GM12875 (cell line): ENCODE measurements around the gene SPAG7.
A peak's percentile ranks its signal among the peaks of the same experiment; 100 is the strongest.

Experiments used
- H3K4me3 ChIP-seq: one replicate; pipeline ENCODE4 v1.5.1; 2011; ENCODE audit warnings: low read depth, low read length, control low read depth
- TF ChIP-seq, protein P1 (sequence below): IDR thresholded peaks from 2 replicates; pipeline ENCODE4 v1.5.1; 2011; ENCODE audit warnings: low read depth, mild to moderate bottlenecking, control low read depth, inconsistent platforms, low read length, moderate library complexity, borderline replicate concordance; ENCODE audit not compliant: insufficient read depth

The SPAG7 gene

DNA sequence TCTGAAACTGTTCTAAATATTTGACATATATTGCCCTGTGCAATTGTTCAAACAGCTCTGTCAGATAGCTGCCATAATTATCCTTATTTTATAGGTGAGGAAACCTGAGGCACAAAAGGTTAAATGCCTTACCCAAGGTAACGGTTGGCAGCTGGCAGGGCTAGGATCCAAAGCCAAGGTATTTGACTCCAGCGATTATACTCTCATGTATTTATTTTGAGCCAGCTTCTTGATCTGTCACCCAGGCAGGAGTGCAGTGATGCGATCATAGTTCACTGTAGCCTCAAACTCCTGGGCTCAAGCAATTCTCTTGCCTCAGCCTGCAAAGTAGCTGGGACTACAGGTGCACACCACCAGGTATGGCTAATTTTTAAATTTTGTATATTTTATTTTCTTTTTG is 9.5 kb downstream of the SPAG7 start:
- no peak overlapping the region for H3K4me3 ChIP-seq
- TF ChIP-seq, protein P1, sequence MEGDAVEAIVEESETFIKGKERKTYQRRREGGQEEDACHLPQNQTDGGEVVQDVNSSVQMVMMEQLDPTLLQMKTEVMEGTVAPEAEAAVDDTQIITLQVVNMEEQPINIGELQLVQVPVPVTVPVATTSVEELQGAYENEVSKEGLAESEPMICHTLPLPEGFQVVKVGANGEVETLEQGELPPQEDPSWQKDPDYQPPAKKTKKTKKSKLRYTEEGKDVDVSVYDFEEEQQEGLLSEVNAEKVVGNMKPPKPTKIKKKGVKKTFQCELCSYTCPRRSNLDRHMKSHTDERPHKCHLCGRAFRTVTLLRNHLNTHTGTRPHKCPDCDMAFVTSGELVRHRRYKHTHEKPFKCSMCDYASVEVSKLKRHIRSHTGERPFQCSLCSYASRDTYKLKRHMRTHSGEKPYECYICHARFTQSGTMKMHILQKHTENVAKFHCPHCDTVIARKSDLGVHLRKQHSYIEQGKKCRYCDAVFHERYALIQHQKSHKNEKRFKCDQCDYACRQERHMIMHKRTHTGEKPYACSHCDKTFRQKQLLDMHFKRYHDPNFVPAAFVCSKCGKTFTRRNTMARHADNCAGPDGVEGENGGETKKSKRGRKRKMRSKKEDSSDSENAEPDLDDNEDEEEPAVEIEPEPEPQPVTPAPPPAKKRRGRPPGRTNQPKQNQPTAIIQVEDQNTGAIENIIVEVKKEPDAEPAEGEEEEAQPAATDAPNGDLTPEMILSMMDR = no peak

DNA sequence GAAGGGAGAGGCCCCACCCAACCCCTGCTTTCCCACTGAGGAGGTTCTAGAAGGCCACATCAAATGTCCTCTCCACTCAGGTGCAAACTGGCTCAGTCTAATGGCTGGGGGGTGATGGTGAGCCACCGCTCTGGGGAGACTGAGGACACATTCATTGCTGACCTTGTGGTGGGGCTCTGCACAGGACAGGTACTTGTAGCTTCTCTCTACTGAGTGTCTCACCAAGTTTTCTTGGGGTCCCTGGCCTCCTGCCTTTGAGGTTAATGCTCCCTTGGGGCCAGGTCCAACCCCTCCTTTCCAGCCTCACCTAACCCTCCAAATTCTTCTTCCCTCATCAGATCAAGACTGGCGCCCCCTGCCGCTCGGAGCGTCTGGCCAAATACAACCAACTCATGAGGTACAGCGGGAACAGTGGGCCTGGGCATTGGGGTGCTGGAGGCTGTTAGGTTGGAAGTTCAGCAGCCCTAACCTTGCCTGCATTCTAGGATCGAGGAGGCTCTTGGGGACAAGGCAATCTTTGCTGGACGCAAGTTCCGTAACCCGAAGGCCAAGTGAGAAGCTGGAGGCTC is 11.0 kb downstream of the SPAG7 start:
- TF ChIP-seq, protein P1 = peak; percentile 61
- no peak overlapping the region for H3K4me3 ChIP-seq

DNA sequence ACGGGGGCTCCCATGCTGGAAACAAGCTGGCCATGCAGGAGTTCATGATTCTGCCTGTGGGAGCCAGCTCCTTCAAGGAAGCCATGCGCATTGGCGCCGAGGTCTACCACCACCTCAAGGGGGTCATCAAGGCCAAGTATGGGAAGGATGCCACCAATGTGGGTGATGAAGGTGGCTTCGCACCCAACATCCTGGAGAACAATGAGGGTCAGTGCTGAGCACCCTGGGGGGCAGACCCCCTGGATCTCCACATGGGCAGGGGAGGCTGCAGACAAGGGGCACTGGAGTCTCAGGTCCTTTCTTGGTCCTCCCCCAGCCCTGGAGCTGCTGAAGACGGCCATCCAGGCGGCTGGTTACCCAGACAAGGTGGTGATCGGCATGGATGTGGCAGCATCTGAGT is 12.5 kb downstream of the SPAG7 start:
- TF ChIP-seq, protein P1 = no peak

DNA sequence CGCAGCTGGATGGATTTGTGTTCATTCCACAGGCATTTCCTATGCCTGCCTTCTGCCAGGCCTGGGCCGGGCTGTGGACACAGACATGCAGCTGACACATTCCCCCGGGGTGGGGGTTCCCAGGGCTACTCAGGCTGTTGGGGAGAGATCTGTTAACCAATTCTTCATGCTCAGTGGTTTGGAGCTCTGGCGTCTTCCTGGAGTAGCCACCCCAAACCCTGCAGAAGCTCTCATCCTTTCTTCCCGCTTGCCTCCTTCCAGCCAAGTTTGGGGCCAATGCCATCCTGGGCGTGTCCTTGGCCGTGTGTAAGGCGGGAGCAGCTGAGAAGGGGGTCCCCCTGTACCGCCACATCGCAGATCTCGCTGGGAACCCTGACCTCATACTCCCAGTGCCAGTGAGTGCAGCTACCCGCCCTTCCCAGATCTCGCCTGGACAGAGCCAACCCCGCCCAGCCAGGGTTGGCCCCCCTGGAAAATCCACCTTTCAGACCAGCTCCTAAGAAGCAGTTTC is 14.1 kb downstream of the SPAG7 start:
- TF ChIP-seq, protein P1 = no peak
- no peak overlapping the region for H3K4me3 ChIP-seq

More for the DNA sequence above, 12.5 kb downstream of the SPAG7 start:
- no peak overlapping the region for H3K4me3 ChIP-seq

DNA sequence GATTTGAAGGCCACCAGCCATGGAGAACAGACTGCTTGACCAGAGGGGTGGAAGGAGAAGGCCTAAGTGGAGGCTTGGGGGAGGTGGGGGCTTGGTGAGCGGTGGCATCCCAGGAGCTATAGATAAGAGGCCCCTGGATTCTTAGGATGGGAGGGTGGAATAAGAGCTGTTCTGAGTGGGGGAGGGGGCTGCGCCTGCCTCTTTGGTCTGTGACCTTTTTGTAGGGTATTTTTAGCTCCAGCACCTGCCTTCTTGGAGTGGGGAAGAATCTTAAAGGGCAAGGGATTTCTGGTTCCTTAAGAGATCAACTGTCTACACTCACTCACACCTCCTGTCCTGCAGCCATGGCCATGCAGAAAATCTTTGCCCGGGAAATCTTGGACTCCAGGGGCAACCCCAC is 16.1 kb downstream of the SPAG7 start:
- H3K4me3 ChIP-seq = no peak overlapping the region

DNA sequence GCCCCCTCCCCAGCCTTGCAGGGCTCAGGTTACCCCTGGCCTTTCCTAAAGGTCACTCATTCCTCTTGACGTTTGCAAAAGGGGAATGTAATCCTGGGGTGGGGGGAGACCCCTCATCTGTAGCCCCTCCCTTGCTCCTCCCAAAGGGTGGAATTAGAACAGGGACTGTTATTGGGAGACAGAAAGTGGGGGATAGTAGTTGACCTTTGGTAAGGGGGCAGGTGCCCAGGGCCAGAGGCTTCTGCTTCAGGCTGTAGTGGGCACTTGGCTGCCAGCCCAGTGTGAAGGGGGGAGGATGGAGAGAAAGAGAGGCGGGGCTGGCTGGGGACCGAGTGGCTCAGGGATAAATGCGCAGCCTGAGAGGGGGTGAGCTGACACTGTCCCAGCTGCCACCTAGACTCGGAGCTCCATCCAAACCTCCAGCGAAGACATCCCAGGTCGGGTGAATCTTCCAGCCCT is 16.8 kb downstream of the SPAG7 start, which contains the start of gene ENO3:
Gene ENO3 (plus strand): TSS at position 374 of the 459 bp plus-strand sequence. CDS start 711 bp downstream, outside the sequence.
- TF ChIP-seq, protein P1 = no peak
- H3K4me3 ChIP-seq = peak within 1 kb of the TSS; percentile 99

More for the DNA sequence above, 16.1 kb downstream of the SPAG7 start:
- TF ChIP-seq, protein P1 = no peak

DNA sequence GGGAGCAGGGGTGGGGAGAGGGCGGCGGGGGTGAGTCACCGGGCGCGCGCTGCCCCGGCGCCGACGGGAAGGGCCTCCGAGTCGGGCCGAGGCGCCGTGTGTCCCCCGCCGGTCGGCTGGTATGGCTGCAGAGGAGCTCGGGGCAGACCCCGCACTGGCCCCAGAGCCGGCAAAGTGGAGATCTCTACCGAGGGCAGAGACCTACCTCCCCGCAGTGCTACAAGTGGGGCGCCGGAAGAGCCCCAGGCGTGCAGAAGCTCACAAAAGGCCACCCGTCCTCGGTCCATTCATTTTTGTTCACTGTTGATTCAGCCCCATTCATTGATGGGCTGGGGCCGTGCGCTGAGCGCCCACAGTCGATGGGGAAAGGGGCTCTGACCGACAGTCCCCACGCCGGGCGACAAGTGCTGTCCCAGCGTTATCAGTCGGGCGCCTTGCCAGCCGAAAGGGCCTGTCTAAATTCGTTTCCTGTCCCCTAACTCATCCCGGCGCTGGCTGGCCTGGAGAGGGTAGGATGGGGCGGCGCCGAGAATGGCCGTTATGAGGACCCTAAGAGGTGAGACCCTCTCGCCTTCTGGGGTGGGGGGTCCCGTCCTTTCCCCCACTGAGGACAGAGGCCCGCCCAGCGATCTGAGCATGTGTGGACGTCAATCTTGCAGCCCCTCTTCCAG is 17.4 kb downstream of the SPAG7 start:
- TF ChIP-seq, protein P1 = no peak
- peak overlapping the region; percentile 99 for H3K4me3 ChIP-seq
